Memory B cell (primary cell): ENCODE measurements around the gene KCNG2.
A peak's percentile ranks its signal among the peaks of the same experiment; 100 is the strongest.

Experiments used
- ATAC-seq: fragments of 150-1000 bp; cut with Tn5 transposase; 2 replicates; pipeline ENCODE4 v1.10.0; 2021; ENCODE audit warnings: low read depth, mild to moderate bottlenecking, moderate library complexity
- DNase-seq, 2 donors: peaks; one replicate each; pipeline ENCODE4 v3.0.0; 2022; ENCODE audit warnings: low spot score in 2 of 2
- H3K27ac Mint-ChIP-seq: one replicate; pipeline ENCODE4 v1.8.0; 2022; ENCODE audit warnings: mild to moderate bottlenecking, moderate library complexity, mixed read lengths
- H3K27me3 Mint-ChIP-seq: one replicate; pipeline ENCODE4 v1.8.0; 2022; ENCODE audit warnings: mixed read lengths
- H3K36me3 Mint-ChIP-seq: one replicate; pipeline ENCODE4 v1.8.0; 2022; ENCODE audit warnings: mild to moderate bottlenecking, mixed read lengths
- H3K4me1 Mint-ChIP-seq: one replicate; pipeline ENCODE4 v1.8.0; 2022; ENCODE audit warnings: mixed read lengths
- H3K4me3 Mint-ChIP-seq: one replicate; pipeline ENCODE4 v1.8.0; 2022; ENCODE audit warnings: mild to moderate bottlenecking, moderate library complexity, mixed read lengths
- H3K9me3 Mint-ChIP-seq: one replicate; pipeline ENCODE4 v1.8.0; 2022; ENCODE audit warnings: mixed read lengths

The KCNG2 gene

DNA sequence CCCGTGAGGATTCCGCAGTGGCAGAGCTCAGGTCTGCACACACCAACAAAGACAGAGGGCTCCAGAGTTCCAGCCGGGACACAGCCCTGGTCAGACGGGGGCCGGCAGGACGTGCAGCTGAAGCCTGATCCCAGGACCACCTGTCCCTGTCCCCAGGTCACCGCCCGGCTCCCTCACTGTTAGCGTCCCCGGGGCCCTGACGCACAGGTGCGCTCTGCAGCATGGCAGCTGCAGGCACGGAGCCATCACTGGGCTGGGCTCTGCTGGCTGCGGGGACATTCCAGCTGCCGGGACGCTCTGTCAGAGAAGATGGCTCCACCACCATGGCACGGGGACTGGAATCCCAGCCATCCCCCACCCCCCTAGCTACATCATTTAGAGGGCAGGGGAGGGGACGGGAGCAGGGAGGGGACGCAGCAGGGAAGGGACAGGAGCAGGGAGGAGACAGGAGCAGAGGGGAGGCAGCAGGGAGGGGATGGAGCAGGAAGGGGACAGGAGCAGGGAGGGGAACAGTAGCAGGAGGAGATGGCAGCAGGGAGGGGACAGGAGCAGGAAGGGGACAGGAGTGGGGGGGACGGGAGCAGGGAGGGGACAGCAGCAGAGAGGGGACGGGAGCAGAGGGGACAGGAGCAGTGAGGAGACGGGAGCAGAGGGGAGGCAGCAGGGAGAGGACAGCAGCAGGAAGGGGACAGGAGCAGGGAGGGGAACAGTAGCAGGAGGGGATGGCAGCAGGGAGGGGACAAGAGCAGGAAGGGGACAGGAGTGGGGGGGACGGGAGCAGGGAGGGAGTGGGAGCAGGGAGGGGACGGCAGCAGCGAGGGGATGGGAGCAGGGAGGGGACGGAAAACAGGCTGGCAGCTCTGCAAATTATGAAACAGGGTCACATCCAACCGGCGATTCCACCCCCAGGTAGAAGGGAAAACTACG lies 113.9 kb downstream of the KCNG2 start:
- no peaks in the 10 kb centered on the region for H3K9me3 Mint-ChIP-seq
- DNase-seq (no peak), ATAC-seq (no peak)
- H3K4me3 Mint-ChIP-seq = no peak overlapping the region
- no peaks in the 10 kb centered on the region for H3K27me3 Mint-ChIP-seq
- H3K27ac Mint-ChIP-seq = no peak overlapping the region
- peaks cover 43% of the 10 kb centered on the region for H3K36me3 Mint-ChIP-seq
- H3K4me1 Mint-ChIP-seq = peaks cover 30% of the 10 kb centered on the region

- peak; percentile 37 for ATAC-seq
- Mint-ChIP-seq H3K27ac (no peak overlapping the region), H3K9me3 (no peaks in the 10 kb centered on the region), H3K4me3 (no peak overlapping the region), H3K27me3 (no peaks in the 10 kb centered on the region), H3K36me3 (peaks cover 43% of the 10 kb centered on the region), H3K4me1 (peaks cover 30% of the 10 kb centered on the region)
- DNase-seq = no peak
Measured at GRCh38 chr18:79912409-79912991, 114.8 kb downstream of the KCNG2 start.

DNA sequence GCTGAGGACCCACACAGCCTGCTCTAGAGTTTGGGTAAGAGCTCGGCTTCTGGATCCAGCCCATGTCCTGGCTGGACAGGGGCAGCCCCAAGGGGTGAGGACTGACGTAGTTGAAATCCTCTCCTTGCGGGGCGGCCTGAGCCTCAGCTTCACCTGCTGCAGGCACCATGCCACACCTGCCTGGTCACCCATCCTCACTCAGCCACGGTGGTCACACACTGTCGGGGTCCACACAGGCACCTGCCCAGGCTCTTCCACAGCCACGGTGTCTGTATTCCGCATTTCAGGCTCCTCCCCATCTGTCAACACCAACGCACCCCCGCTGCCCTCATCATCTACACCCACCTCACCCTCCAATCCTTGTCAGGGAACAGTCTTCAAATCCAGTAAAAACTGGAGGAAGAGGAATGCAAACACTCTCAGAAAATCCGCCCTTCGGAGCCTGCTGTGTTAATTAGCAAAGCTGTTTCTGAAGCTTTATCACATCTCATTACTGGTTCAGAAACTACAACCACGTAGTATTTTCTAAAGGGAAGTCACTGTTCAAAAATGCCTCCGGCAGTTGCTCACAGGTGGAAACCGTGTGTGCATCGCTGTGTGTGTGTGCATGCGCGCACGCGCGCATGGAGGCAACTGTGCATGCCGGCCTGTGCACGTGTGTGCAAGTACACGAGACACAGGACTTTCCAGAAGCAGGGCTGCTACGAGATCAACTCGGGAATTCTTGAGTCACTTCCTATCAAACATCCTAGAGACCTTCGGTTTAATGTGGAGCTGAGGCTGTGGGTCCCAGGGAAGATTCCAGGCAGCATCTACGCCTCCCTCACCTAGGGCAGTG lies 115.5 kb downstream of the KCNG2 start:
- H3K9me3 Mint-ChIP-seq = no peaks in the 10 kb centered on the region
- peaks cover 48% of the 10 kb centered on the region for H3K36me3 Mint-ChIP-seq
- H3K27ac Mint-ChIP-seq = peak overlapping the region; percentile 92
- H3K4me3 Mint-ChIP-seq = no peak overlapping the region
- no peaks in the 10 kb centered on the region for H3K27me3 Mint-ChIP-seq
- peaks cover 34% of the 10 kb centered on the region for H3K4me1 Mint-ChIP-seq
- DNase-seq = no peak
- no peak for ATAC-seq

- peak overlapping the region; percentile 56 for H3K4me3 Mint-ChIP-seq
- DNase-seq = no peak
- no peaks in the 10 kb centered on the region for H3K9me3 Mint-ChIP-seq
- no peaks in the 10 kb centered on the region for H3K27me3 Mint-ChIP-seq
- no peak for ATAC-seq
- H3K4me1 Mint-ChIP-seq = peaks cover 32% of the 10 kb centered on the region
- peak overlapping the region; percentile 92 for H3K27ac Mint-ChIP-seq
- peaks cover 37% of the 10 kb centered on the region for H3K36me3 Mint-ChIP-seq
Measured at GRCh38 chr18:79914614-79915160, 116.9 kb downstream of the KCNG2 start.

DNA sequence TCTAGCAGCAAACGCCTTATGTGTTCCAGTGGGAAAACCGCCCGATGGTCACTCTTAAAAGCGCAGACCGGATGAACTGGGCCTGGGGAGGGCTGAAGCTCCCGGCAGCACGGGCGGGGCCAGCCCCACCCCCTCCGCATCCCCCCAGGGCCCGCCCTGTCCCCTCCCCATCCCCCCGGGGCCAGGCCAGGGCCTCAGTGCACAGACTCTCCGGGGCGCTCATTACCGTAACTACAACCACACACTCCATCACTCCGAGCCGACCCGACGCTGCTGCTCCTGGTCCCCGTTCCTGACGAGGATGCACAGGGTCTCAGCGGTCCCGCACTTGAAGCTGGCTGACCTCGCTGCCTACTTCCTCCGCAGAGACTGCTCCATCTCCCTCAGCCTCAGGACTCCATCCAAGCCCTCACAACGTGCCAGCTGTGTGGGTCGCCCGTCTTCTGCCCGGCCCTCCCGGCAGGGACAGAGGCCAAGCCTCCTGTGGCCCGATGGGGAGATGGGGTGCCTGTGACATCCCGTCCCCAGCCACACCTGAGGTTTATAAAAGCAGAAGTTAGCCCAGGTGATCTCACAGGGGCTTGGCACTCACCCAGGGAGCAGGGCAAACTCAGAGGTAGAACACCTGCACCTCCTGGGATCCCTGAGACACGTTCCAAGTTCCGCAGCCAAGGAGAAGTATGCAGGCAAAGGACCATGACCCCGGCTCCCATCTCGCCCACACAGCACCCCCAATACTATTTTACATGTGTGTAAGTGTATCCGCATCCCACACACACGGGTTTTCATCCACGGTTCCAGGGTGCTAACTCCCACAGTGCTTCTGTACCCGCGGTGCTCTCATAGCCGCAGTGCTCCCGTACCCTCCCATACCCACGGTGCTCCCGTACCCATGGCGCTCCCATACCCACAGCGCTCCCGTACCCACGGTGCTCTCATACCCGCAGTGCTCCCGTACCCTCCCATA lies 117.7 kb downstream of the KCNG2 start:
- ATAC-seq (peak; percentile 19), DNase-seq (no peak)
- Mint-ChIP-seq H3K27ac (peak overlapping the region; percentile 32), H3K36me3 (peaks cover 37% of the 10 kb centered on the region), H3K4me1 (peaks cover 32% of the 10 kb centered on the region), H3K4me3 (no peak overlapping the region), H3K27me3 (no peaks in the 10 kb centered on the region), H3K9me3 (no peaks in the 10 kb centered on the region)

DNA sequence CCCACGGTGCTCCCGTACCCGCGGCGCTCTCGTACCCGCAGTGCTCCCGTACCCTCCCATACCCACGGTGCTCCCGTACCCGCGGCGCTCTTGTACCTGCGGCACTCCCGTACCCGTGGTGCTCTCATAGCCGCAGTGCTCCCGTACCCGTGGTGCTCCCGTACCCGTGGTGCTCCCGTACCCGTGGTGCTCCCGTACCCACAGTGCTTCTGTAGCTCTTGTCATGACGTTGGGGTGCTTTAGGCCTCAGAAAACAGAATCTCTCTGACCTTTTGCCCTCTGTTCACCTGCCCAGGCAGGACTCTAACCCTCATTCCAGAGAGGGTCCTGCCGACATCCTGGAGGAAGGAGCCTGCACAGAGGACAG lies 118.4 kb downstream of the KCNG2 start:
- Mint-ChIP-seq H3K4me1 (peaks cover 32% of the 10 kb centered on the region), H3K36me3 (peaks cover 37% of the 10 kb centered on the region), H3K27ac (peak overlapping the region; percentile 32), H3K9me3 (no peaks in the 10 kb centered on the region), H3K27me3 (no peaks in the 10 kb centered on the region), H3K4me3 (no peak overlapping the region)
- ATAC-seq = no peak
- no peak for DNase-seq

- peaks cover 32% of the 10 kb centered on the region for H3K4me1 Mint-ChIP-seq
- peaks cover 37% of the 10 kb centered on the region for H3K36me3 Mint-ChIP-seq
- no peak for ATAC-seq
- no peak for DNase-seq
- H3K27ac Mint-ChIP-seq = peak overlapping the region; percentile 32
- H3K9me3 Mint-ChIP-seq = no peaks in the 10 kb centered on the region
- H3K27me3 Mint-ChIP-seq = no peaks in the 10 kb centered on the region
- H3K4me3 Mint-ChIP-seq = no peak overlapping the region
Measured at GRCh38 chr18:79916546-79917168, 118.9 kb downstream of the KCNG2 start.

DNA sequence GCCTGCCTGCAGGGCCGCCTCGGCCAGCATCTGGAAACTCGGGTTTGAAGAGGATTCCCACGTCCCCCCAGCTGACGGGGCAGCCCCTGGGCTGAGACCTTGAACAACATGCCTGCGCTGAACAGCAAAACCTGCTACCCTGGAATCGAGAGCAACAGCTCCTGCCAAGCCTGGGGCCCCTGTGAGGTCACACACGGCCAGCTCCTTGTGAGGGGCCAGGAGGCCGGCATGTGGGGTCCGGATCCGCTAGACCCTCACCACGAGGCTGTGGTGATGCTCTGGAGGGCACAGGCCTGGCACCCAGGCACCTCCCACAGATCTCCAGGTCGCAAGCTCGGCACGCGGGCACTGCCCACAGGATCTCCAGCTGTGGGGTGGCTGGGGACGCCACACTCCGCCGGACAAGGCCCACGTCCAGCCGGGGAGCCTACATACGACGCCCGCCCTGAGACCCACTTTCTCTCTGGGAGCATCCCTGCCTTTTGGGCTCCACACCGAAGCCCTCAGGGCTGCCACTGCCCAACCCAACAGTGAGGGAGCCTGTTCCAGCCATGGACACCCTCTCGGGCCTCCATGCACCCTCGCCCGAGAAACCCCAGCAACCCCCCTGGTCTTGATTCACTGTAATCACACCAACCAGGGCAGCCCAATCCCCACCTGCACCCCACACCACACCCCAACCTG lies 119.6 kb downstream of the KCNG2 start:
- H3K36me3 Mint-ChIP-seq = peaks cover 40% of the 10 kb centered on the region
- no peak for DNase-seq
- H3K27me3 Mint-ChIP-seq = no peaks in the 10 kb centered on the region
- no peak for ATAC-seq
- no peaks in the 10 kb centered on the region for H3K9me3 Mint-ChIP-seq
- peaks cover 32% of the 10 kb centered on the region for H3K4me1 Mint-ChIP-seq
- no peak overlapping the region for H3K4me3 Mint-ChIP-seq
- H3K27ac Mint-ChIP-seq = peak overlapping the region; percentile 23

DNA sequence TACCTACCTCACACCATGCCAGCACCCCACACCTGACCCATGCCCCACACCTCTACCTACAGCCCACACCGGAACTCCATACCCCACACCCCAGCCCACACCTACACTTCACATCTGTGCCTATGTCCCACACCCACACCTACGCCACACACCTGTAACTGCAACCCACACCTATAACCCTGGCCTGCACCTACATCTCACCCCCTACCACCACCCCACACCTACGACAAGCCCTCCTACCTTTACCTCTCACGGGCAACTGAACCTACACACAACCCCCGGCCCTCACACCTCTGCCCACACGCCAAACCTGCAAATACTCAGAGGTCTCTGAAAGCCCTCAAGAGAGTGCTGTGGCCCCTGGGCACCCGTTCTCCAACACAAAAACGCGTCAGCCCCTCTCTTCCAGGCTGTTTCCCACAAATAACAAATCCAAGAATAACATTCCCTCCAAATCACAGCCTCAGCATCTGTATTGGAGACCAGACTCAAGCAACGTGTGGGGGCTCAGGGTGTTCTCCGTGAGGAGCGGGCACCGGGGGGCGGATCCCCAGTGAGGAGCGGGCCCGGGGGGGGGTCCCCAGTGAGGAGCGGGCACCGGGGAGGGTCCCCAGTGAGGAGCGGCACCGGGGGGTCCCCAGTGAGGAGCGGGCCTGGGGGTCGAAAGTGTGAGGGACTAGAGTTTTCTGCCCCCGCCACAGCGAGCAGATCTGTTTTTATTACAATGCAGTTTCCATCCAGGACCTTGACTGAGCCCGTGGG lies 120.3 kb downstream of the KCNG2 start:
- H3K4me3 Mint-ChIP-seq = no peak overlapping the region
- DNase-seq (no peak), ATAC-seq (no peak)
- H3K9me3 Mint-ChIP-seq = no peaks in the 10 kb centered on the region
- H3K27ac Mint-ChIP-seq = peak overlapping the region; percentile 23
- no peaks in the 10 kb centered on the region for H3K27me3 Mint-ChIP-seq
- peaks cover 44% of the 10 kb centered on the region for H3K36me3 Mint-ChIP-seq
- peaks cover 33% of the 10 kb centered on the region for H3K4me1 Mint-ChIP-seq

DNA sequence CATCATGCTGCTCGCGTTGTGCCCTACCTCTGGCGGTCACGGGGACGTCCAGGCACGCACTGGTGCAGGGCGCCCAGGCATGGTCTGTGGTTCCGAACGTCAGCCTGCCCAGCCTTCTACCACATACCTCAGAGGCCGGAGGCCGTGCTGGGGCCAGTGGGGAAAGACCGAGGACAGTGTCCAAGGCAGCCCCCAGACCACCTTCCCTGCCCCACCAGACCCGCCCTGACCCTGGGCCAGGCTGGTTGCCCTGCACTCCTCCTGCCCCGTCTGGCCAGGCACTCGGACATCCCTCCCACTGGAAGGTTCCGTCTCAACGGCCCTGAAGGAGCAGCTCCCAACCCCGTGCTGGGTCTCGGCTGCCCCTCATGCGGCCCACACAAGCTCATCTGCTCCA lies 120.9 kb downstream of the KCNG2 start:
- ATAC-seq (no peak), DNase-seq (no peak)
- no peak overlapping the region for H3K27ac Mint-ChIP-seq
- peaks cover 31% of the 10 kb centered on the region for H3K4me1 Mint-ChIP-seq
- peaks cover 46% of the 10 kb centered on the region for H3K36me3 Mint-ChIP-seq
- no peaks in the 10 kb centered on the region for H3K9me3 Mint-ChIP-seq
- no peaks in the 10 kb centered on the region for H3K27me3 Mint-ChIP-seq
- H3K4me3 Mint-ChIP-seq = no peak overlapping the region

DNA sequence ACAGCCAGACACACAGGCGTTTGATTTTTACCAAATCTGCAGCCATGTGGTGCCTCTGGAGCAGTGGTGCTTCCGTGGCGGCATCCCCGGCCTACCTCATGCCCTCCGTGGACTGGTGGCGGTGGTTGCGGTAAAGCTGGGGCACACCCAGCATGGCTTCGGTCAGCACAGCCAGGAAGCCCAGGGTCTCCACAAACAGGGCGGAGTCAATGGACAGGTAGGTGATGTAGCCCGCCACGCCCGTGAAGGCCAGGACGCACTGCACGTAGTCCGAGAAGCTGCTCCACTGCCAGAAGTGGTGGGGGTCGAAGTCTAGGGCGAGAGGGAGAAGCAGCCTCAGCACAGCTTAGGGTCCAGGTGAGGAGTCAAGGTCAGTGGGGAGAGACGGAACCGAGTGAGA lies 121.4 kb downstream of the KCNG2 start:
- Mint-ChIP-seq H3K36me3 (peaks cover 49% of the 10 kb centered on the region), H3K27ac (no peak overlapping the region)

More for the DNA sequence above, 121.4 kb downstream of the KCNG2 start:
- Mint-ChIP-seq H3K27me3 (no peaks in the 10 kb centered on the region), H3K4me1 (peaks cover 29% of the 10 kb centered on the region), H3K9me3 (no peaks in the 10 kb centered on the region), H3K4me3 (no peak overlapping the region)
- DNase-seq = no peak
- ATAC-seq = no peak
